Activated naive CD4-positive, alpha-beta T cell treated with anti-CD3 and anti-CD28 coated beads, Interleukin-2, amount 50 U/mL, for 16 hours (primary cell): Measurements from ENCODE around the gene S100A6.
A peak's percentile ranks its signal among the peaks of the same experiment; 100 is the strongest.
"Not testable (repeated sequence)": the region's sequence is repeated elsewhere in the genome, so short reads cannot be mapped to it uniquely, and the experiment has no call there.

Experiments used
- DNase-seq: peaks from one replicate; pipeline ENCODE4 v3.0.0-alpha.2; 2020

Gene S100A6

DNA sequence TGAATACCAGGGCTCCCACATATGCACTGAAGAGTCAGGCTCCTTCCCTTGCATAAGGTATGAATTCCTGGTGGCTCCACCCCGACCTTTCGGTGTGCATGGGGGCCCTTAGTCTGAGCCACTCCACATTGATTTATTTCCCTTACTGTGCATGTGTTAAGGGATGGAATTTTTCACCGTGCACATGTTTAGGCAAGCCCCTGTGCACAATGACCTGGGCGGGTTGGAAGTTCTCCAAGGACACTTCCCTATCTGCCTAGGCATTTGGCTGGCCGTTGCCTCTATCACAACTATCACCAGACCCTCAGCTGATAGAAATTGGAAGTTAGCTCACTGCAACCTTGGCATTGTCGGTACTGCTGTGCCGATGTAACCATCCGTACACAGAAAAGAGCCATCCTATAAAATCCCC, 9.7 kb downstream of the S100A6 start:
- no peak for DNase-seq

DNA sequence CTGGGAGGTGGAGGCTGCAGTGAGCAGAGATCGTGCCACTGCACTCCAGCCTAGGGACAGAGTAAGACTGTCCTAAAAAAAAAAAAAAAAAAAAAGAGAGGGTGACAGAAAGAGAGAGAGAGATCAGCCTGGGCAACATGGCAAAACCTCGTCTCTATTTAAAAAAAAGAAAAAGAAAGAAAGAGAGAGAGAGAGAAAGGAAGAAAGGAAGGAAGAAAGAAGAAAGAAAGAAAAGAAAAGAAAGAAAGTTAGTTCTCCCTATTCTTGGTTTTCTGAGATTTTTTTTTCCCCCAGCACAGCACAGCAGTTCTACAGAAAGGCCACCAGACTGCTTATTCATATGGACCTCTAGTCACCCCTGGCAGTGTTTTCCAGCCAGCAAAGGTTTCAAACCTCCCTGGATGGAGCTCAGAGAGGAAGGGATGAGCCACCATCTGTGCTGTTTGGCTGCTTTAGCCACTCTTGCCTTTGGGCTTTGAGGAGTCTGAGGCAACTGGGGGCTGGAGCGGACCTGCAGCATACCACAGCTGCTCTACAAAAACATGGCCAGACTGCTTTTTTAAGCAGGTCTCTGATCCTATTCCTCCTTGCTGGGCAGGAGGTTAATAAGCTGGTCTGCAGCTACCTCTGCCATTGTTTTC, 10.6 kb downstream of the S100A6 start:
- DNase-seq, result no peak

DNA sequence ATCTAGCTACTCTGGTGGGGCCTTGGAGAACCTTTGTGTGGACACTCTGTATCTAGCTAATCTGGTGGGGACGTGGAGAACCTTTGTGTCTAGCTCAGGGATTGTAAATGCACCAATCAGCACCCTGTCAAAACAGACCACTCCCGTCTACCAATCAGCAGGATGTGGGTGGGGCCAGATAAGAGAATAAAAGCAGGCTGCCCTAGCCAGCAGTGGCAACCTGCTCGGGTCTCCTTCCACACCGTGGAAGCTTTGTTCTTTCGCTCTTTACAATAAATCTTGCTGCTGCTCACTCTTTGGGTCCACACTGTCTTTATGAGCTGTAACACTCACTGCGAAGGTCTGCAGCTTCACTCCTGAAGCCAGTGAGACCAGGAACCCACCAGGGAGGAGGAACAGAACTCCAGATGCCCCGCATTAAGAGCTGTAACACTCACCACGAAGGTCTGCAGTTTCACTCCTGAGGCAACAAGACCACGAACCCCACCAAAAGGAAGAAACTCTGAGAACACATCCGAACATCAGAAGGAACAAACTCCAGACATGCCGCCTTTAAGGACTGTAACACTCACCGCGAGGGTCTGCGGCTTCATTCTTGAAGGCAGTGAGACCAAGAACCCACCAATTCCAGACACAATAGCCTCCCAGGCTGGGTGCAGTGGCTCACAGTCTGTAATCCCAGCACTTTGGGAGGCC, 13.3 kb downstream of the S100A6 start:
- not testable (repeated sequence) for DNase-seq

DNA sequence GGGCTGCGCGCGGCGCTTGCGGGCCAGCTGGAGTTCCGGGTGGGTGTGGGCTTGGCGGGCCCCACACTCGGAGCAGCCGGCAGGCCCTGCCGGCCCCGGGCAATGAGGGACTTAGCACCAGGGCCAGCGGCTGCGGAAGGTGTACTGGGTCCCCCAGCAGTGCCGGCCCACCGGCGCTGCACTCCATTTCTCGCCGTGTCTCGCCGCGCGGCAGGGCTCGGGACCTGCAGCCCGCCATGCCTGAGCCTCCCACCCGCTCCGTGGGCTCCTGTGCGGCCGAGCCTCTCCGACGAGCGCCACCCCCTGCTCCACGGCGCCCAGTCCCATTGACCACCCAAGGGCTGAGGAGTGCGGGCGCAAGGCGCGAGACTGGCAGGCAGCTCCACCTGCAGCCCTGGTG, 14.0 kb downstream of the S100A6 start:
- not testable (repeated sequence) for DNase-seq

DNA sequence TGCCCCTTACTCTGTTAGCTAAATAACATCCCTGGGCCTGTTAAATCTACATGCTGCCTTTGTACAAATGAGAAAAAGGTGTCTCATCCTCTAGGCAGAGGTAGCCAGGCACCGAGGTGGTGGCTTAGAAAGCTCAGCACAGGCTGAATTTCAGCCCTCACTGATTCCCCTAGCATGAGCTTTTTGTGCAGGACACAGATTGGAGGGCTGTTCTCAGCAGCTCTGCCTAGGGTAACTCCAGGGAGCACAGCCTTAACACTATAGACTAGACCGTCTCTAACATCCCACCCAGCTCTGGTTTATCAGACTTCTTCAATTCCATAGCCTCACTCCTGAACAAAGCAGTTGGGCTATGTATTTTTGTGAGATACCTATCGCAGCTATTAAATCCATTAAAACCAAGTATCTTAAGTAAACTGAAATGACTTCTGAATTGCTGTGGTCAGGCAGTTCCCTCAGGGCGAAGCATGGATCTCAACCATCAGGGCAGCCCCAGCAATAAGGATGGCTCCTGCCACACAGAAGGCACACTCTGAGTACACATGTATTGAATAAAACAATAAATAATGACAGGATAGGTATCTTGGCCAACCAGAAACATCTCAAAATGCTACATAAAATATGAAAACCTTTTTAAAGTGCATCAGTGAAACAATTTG, 14.8 kb downstream of the S100A6 start:
- no peak for DNase-seq

DNA sequence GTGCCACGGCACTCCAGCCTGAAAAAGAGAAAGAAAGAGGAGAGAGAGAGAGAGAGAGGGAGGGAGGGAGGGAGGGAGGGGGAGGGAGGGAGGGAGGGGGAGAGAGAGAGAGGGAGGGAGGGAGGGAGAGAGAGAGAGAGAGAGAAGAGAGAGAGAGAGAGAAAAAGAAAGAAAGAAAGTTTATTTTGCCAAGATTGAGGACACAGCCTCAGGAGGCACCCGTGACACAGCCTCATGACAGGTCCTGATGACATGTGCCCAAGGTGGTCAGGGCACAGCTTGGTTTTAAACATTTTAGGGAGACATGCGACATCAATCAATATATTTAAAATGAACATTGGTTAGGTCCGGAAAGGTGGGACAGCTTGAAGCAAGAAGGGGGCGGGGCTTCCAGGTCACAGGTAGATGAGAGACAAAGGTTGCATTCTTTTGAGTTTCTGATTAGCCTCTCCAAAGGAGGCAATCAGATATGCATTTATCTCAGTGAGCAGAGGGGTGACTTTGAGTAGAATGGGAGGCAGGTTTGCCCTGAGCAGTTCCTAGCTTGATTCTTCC, 15.6 kb downstream of the S100A6 start:
- DNase-seq, result not testable (repeated sequence)

DNA sequence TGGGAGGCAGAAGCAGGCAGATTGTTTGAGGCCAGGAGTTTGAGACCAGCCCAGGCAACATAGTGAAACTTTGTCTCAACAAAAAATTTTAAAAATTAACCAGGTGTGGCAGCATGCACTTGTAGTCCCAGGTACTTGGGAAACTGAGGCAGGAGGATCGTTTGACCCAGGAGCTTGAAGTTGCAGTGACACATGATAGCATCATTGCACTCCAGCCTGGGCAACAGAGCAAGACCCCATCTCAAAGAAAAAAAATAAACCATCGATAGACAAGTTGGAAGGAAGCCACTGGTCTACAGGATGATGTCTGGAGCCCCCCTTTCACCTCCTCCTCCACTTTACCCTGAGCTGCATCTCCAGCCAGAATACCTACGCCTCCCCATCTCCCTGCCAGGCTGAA, 16.5 kb downstream of the S100A6 start:
- no peak for DNase-seq

DNA sequence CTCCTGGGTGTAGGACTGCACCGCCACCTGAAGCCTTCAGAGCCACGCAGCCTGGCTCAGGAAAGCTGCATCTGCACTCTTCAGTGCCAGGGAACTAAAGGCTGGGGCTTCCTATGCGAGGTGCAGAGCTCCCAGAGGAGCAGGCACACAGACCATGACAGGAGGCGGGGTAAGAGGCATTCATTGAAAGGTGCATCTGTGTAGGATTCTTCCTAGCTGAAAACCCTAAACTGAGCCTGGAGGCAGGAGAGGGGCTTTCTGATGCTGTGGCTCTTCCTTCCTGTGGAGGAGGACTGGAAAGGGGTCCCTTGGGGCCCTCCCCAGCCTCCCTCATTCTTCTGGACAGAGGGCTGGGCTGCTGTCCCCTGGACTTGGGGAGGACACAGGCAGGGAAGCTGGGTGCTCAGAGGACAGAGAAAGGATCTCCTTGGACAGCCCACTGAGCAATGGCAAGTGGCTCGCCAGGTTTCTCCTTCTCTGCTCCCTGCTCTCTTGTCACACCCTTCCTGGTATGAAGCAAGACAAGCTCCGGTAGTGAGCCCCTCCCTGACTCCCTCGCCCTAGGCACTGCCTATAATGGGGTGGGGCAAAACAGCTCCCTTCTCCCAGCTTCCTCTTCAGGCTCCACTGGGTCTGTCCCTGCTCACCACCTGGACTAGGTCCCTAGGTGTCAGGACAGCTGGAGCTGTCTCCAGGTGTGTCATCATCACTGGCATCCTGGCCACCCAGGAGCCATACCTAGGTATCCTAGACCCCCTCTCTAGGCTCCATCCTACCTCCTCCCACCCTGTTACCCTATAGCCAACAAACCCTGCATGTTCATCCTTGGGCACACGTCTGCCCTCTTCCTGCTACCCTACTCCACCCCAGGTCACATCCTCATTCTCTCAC, 20.0 kb downstream of the S100A6 start:
- no peak for DNase-seq

DNA sequence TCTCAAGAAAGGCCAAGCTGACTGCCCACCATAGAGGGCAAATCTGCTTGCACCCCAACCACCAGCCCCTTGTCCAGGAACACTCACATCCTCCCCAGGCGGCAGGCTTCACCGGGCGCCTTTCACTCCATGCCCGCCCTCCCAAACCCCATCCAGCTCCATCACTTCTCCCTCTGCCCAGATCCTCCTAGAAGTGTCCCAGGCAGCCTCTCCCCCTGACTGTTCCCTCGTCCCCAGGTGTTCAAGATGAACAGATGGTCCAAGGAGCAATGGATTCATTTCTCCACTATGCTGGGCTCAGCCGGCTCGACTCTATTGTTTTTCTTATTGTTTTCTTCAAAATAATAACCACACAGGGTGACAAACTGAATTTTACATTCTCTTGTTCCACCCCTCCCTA, 22.1 kb downstream of the S100A6 start:
- no peak for DNase-seq

DNA sequence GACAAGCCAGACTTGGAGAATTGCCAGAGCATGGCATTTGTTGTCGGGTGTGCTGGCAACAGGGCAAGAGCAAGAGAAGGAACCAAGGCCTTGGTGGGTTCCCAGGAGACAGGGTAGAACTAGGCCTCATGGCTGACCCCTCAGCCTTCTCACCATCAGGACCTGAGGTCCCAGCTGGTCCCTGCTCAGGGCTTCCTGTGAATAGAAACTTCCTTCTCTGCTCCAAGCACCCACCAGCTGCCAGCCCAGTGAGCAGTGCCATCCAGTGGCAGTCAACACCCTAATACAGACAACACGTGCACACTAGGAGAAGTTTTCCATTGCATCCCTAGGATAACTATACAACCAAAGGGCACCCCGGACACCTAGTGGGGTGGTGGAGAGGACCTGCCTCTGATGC, 22.8 kb downstream of the S100A6 start:
- no peak for DNase-seq

DNA sequence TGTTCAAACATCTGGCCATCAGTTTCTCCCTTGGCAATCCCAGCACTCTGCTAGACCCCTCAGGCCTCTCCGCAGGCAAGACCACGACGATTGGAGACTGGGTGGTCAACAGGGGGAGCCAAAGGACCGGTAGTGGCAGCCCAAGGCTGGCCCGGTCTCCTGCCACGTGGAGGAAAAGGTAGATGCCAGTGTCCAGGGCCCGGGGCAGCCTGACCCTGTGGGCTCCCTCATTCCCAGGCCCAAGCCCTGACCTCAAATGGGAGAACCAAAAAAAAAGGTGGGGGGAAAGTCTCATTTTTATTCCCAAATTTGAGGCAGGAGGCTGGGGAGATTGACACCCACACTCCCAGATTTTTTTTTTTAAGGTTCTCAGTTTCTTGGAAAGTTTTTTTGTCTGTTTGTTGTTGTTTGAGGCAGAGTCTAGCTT, 24.8 kb downstream of the S100A6 start:
- DNase-seq, result peak; percentile 81

DNA sequence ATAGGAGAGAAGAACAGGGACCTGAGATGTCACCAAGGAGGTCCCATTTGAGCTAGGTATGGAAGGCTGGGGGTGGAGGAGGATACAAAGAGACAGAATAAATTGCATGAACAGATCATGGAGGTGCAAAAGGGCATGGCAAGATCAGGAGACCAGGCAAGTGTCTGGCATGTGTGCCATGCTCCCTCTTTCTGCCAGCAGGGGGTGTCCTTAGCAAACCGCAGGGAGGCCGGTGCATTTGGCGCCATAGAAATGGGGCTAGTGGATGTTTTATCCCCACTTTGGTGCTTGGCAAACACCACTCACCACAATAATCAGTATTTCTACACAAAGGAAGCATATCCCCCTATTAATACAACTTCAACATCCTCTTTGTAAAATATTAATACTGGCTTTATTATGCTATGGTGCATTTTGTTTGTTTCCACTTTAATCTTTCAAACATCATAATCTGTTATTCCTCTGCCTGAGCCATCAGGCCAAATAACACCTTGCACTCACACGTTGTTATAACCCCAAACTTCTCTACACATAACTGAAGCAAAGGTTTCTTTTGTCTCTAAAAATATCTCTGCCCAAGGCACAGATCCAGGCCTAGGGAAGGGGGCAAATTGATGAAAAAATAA, 25.9 kb downstream of the S100A6 start:
- peak; percentile 70 for DNase-seq

DNA sequence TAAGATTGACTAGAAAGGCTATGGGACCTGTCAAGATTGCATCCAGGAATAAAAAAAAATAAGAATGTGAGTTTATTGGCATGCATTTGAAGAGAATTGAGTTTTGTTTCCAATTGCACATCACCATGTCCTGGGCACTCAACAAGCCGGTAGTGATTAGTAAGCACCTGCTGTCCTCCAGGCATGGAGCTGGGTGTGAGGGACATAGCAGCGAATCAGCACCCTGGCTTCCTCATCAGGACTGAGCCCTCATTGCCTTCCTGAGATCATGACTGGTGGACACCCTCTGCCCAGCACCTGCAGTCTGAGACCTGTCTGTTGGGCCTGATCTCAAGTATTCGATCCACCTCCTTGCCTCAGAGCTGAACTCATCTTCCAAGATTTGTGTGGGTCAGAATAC, 26.8 kb downstream of the S100A6 start:
- DNase-seq, result no peak

DNA sequence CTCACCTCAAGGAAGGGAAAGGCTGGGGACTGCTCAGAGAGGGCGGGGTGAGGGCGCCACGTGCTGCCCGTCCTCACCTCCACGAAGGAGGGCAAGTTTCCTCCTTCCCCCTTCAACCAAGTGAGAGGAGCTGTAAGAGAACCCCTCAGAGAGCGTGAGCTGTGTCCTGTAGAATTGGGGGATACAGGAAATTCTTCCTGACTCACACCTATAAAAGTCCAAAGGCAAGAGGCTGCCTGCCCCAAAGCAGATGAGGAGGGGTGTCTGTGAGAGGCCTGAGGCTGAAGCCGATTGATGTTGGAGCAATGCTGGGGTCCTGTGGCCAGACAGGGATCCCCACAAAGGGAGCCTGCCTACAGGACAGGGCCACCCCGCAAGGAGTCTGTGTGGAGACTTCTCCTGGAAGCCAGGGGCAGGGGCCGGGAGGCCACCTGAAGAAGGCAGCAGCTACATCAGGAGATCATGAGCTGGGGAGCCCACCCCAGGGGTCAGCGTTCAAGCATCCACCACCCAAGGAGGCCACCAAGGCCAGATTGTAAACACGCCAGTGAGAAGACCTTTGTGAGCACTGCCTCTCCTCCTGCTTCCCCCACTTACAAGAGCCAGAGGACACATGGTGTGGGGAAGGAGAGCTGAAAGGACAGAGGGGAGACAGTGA, 27.7 kb downstream of the S100A6 start:
- DNase-seq, result no peak

DNA sequence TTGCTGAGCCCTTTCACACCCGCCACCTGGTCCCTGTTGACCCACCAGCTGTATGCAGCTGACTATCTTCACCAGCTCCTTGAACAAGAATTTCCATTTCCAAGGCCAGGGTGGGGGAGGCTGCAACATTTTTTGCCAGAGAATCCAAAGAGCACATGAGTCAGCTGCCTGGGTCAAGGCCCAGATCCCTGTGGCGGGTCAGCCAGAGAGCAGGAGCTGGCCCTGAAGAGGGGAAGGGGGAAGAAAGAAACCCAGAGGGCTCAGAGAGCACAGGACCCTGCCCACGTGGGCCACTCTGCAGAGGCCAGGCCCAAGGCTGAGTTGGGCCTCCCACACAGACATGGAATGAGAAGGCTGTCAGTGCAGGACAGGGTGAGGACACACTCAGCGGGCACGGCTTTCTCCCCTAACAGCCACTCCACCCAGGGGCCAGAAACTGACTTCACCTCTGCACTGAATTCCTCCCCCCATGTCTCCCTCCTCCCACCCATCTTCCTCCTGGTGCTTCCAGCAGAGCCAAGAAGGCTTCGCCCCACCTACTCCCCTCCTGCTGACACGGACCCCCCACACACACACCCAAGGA, 28.9 kb downstream of the S100A6 start:
- no peak for DNase-seq

DNA sequence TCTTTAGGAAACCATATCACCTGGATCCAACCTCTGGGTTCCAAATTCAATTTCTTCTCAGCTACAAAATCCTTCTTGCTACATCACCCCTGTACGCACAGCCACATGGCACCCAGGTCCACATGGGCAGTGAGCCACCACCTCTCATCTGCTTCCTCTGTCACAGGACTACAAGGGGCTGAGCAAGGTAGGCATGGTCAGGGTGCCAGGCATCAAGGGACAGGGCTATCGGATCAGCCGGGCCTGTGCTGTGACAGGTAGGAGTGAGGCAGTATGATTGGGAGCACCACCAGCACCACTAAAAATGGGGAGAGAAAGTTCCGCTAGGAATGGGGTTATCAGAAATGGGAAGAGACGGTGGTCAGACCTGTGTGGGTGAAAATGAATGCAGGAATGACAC, 29.4 kb downstream of the S100A6 start:
- no peak for DNase-seq

DNA sequence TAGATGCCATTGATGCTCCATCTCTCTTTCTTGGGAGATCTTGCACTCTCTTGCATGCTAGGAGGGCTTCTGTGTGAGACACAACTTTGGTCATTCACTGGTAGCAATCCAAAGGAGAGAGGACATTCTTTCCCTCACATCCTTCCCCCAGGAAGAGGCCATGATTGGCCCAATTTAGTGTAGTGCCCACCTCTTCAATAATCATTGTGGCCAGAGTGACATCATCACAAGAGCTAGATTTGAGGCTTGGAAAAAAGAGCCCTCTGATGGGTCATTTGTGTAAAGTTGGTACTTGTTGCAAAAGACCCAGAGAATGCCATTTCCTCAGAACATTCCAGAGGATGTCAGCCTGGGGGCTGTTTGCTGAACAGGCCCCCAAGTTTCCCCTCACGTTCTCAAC, 30.2 kb downstream of the S100A6 start:
- DNase-seq, result no peak

DNA sequence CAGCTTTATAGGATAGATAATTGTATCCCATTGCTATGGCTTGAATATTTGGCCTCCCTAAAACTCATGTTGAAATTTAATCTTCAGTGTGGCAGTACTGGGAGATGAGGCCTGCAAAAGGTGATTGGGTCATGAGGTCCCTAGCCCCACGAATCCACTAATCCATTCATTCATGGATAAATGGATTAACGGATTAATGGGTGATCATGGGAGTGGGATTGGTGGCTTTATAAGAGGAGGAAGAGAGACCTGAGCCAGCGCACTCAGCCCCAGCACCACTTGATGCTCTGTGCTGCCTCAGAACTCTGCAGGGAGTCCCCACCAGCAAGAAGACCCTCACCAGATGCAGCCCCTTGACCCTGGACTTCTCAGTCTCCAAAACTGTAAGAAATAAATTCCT, 32.0 kb downstream of the S100A6 start:
- DNase-seq, result no peak

DNA sequence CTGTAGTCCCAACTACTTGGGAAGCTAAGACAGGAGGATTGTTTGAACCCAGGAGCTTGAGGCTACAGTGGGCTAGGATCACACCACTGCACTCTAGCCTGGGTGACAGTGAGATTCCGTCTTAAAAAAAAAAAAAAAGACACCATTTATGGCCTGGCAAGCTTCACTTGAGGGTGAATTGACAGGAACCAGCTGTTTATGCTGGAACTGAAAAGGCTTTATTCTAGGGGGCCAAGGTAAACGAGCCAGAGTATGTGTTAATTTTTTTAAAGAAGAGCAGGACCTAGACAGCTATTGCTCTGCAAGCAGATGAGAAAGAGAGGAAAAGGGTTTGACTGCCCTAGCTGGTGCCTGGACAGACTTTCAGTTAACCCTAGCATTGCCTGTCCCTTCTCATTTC, 37.0 kb downstream of the S100A6 start:
- no peak for DNase-seq

DNA sequence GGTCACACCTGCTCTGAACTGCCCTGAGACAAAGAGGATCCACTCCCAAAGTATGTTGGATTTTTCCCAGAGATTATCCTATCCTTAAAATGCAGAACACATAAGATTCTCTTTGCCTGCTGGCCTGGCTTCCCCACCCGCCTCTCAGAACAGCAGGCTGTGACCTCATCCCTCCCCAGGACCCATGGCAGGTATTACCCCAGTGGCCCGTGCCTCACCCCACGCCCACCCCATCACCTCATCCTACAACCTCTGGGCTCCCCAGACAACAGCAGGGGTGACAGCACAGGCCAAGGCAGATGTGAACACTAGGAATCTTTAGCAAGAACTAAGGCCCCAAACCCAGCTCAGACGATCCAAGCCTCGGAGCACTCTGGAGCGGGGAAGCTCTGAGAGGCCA, 40.3 kb downstream of the S100A6 start:
- no peak for DNase-seq

DNA sequence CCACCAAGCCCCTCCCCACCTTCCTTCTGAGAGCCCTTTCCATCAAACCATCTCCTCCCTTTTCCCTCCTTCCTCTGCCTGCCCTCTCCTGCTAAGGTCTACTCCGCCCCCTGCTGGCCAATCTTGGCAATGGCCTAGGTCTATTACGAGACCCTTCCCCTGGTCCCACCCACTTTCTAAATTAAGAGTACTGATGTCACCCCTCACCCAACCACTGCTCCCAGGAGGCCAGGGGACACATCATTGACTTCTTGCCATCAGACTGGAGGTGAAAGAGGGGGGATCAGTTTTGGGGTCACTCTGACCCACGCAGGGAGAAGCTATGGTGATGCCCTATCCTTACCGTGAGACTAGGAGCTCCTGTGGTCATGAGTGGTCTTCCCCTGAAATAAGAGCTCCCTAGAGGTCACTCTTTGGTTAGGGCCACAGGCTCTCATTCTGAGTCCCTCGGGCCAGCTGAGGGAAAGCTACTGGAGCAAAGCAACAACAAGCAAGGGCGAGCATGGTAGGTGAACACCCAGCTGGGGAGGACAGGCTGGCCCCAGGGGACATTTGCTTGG, 40.7 kb downstream of the S100A6 start:
- DNase-seq, result peak; percentile 82
